ENCODE results near the gene RNLS. TPM values are rescaled to one million over a fixed set of nuclear protein-coding genes. Genes with fewer than 3 reads are reported as not detected.

RNLS gene
- total and polyA plus RNA-seq, 2 of the 8 experiments (the other 6 are each of a cell fraction or from before 2014, with no cell fraction given), result 7.5 to 12.7 TPM

- TF ChIP-seq SIN3A (conservative IDR thresholded peaks at IDR 0.05 in 1 of 2, IDR thresholded peaks at IDR 0.05 in 1 of 2; ENCODE audit: low read depth in 1 of 2, low read length in 2 of 2) (no peak), POLR2AphosphoS5 (IDR thresholded peaks at IDR 0.05; ENCODE audit: low read depth, low read length) (no peak)
Observed at GRCh38 chr10:88404133-88404532, 179.0 kb downstream of the RNLS start (continued).
